Effector memory CD4-positive, alpha-beta T cell (primary cell): ENCODE data around the gene CASP6.
A peak's percentile ranks its signal among the peaks of the same experiment; 100 is the strongest.

Experiments used
- DNase-seq, 3 donors: peaks; one replicate each; pipeline ENCODE4 v3.0.0-alpha.2; 2020
- H3K27ac ChIP-seq: 2 replicates; pipeline ENCODE4 v1.7.0; 2013; ENCODE audit warnings: mild to moderate bottlenecking, low read length, moderate library complexity; ENCODE audit not compliant: insufficient read depth, poor library complexity, severe bottlenecking
- H3K27me3 ChIP-seq: replicated peaks from 2 replicates; pipeline ENCODE4 v1.7.0; 2013; ENCODE audit warnings: mild to moderate bottlenecking, low read length; ENCODE audit not compliant: insufficient read depth, control insufficient read depth, poor library complexity, severe bottlenecking
- H3K36me3 ChIP-seq: 2 replicates; pipeline ENCODE4 v1.7.0; 2013; ENCODE audit warnings: mild to moderate bottlenecking, low read length, moderate library complexity; ENCODE audit not compliant: control insufficient read depth, insufficient read depth
- H3K4me1 ChIP-seq: 2 replicates; pipeline ENCODE4 v1.7.0; 2013; ENCODE audit warnings: low read length, mild to moderate bottlenecking; ENCODE audit not compliant: control insufficient read depth, insufficient read depth, poor library complexity, severe bottlenecking
- H3K4me3 ChIP-seq: 2 replicates; pipeline ENCODE4 v1.7.0; 2013; ENCODE audit warnings: low read length, low read depth, mild to moderate bottlenecking; ENCODE audit not compliant: insufficient read depth, poor library complexity, severe bottlenecking
- H3K9me3 ChIP-seq: 2 replicates; pipeline ENCODE4 v1.7.0; 2013; ENCODE audit warnings: mild to moderate bottlenecking, low read length, moderate library complexity; ENCODE audit not compliant: control insufficient read depth

The CASP6 gene

GRCh38 chr4:109673303-109673702 lies 29.9 kb downstream of the CASP6 start:
- H3K27me3 ChIP-seq: no peaks in the 10 kb centered on the region
- no peaks in the 10 kb centered on the region for H3K9me3 ChIP-seq
- H3K4me1 ChIP-seq: no peaks in the 10 kb centered on the region
- H3K4me3 ChIP-seq: no peak overlapping the region
- H3K36me3 ChIP-seq: peaks cover 6% of the 10 kb centered on the region
- DNase-seq: no peak
- no peak overlapping the region for H3K27ac ChIP-seq

DNA sequence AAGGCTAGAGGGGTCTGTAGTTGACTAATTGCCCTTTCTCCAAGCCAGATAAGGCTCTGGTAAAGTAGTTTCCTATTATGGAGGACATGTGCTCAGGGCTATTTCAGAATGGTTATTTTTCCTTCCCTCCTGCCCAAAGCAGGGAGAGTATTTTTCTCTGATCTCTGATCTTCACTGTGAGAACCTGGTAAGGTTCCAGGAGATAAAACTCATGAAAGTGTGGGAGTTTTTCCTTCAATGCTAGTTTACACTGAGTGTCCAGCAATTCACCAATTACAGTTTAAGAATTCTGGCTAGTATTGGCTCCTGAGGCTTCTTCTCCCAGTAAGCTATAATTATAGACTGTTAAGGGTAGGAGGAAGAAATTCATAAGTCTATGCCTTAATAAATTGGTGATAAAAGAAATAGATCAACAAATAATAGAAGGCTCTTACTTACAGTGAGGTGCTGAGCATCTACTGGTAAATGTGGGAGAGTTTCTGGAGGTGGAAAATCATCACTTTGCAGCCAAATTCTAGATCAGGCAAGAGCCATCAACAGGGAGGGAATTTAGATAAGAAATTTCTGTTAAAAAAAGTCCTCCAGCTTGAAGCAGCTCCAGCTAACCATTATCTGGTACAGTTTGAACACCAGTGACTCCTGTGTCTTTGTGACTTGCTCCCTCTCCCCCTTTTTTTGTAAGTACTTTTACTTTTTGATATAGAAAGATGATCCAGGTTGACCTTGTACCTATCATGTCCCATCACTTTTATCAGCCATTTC lies 30.9 kb downstream of the CASP6 start:
- DNase-seq: no peak
- Histone ChIP-seq H3K4me3 (no peak overlapping the region), H3K27me3 (no peaks in the 10 kb centered on the region), H3K9me3 (no peaks in the 10 kb centered on the region), H3K36me3 (peaks cover 6% of the 10 kb centered on the region), H3K27ac (no peak overlapping the region), H3K4me1 (no peaks in the 10 kb centered on the region)

GRCh38 chr4:109671350-109671749 lies 31.9 kb downstream of the CASP6 start:
- H3K9me3 ChIP-seq: no peaks in the 10 kb centered on the region
- H3K4me1 ChIP-seq: no peaks in the 10 kb centered on the region
- peaks cover 6% of the 10 kb centered on the region for H3K36me3 ChIP-seq
- H3K27me3 ChIP-seq: no peaks in the 10 kb centered on the region
- DNase-seq: no peak
- no peak overlapping the region for H3K27ac ChIP-seq
- no peak overlapping the region for H3K4me3 ChIP-seq

DNA sequence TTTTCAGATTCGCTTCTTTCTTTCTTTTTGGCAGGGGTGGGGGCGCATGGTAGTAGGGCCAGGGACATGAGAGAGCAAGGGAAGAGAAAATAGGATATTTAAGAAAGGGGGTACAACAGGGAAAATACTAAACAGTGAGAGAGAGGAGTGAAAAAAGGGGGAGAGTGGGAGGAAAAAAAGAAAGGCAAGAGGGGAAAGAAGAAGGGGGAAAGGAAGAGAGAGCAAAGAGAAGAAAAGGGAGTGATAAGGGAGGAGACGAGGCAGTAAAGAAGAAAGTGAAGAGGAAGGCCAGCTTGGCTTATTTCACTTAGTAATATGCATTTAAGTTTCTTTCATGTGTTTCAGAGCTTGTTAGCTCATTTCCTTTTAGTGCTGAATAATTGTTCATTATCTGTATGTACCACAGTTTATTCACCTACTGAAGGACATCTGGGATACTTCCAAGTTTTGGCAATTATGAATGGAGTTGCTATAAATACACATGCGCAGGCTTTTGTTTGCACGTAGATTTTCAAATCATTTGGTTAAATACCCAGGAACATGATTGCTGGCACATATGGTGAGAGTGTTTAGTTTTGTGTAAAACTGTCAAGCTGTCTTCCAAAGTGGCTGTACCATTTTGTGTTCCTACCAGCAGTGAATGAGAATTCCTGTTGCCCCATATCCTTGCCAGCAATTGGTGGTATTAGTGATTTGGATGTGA lies 37.3 kb downstream of the CASP6 start:
- H3K27me3 ChIP-seq: no peaks in the 10 kb centered on the region
- DNase-seq: no peak
- no peaks in the 10 kb centered on the region for H3K4me1 ChIP-seq
- no peak overlapping the region for H3K4me3 ChIP-seq
- H3K9me3 ChIP-seq: no peaks in the 10 kb centered on the region
- H3K27ac ChIP-seq: no peak overlapping the region
- H3K36me3 ChIP-seq: peaks cover 26% of the 10 kb centered on the region

GRCh38 chr4:109662771-109663170 lies 40.5 kb downstream of the CASP6 start:
- Histone ChIP-seq H3K27me3 (no peaks in the 10 kb centered on the region), H3K36me3 (peaks cover 34% of the 10 kb centered on the region), H3K9me3 (no peaks in the 10 kb centered on the region), H3K4me1 (no peaks in the 10 kb centered on the region), H3K27ac (no peak overlapping the region), H3K4me3 (no peak overlapping the region)
- no peak for DNase-seq

- no peaks in the 10 kb centered on the region for H3K27me3 ChIP-seq
- H3K9me3 ChIP-seq: no peaks in the 10 kb centered on the region
- DNase-seq: no peak
- H3K27ac ChIP-seq: no peak overlapping the region
- H3K4me3 ChIP-seq: no peak overlapping the region
- H3K4me1 ChIP-seq: no peaks in the 10 kb centered on the region
- H3K36me3 ChIP-seq: peaks cover 34% of the 10 kb centered on the region
Measured at GRCh38 chr4:109662116-109662515, 41.1 kb downstream of the CASP6 start.

- no peak overlapping the region for H3K4me3 ChIP-seq
- no peaks in the 10 kb centered on the region for H3K27me3 ChIP-seq
- no peak for DNase-seq
- no peaks in the 10 kb centered on the region for H3K4me1 ChIP-seq
- H3K9me3 ChIP-seq: no peaks in the 10 kb centered on the region
- H3K36me3 ChIP-seq: peaks cover 25% of the 10 kb centered on the region
- no peak overlapping the region for H3K27ac ChIP-seq
Measured at GRCh38 chr4:109658871-109659410, 44.3 kb downstream of the CASP6 start.

DNA sequence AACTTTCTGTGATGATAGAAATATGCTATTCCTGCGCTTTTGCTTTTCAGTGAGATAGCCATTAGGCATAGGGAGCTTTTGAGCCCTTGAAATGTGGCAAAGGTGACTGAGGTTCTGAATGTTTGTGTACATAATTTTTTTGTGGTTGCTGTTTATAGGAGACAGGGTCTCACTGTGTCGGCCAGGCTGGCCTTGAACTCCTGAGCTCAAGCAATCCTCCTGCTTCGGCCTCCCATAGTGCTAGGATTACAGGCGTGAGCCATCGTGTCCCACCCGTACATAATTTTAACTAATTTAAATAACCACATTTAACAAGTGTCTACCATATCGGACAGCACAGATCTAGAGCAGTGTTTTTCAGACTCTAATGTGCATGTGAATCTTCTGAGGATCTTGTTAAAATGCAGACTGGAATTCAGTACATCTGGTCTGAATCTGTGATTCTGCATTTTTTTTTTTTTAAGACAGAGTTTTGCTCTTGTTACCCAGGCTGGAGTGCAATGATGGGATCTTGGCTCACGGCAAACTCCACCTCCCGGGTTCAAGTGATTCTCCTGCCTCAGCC lies 45.3 kb downstream of the CASP6 start:
- Histone ChIP-seq H3K4me3 (no peak overlapping the region), H3K9me3 (peaks cover 3% of the 10 kb centered on the region), H3K4me1 (no peaks in the 10 kb centered on the region), H3K27me3 (no peaks in the 10 kb centered on the region), H3K27ac (no peak overlapping the region), H3K36me3 (peaks cover 22% of the 10 kb centered on the region)
- DNase-seq: no peak

DNA sequence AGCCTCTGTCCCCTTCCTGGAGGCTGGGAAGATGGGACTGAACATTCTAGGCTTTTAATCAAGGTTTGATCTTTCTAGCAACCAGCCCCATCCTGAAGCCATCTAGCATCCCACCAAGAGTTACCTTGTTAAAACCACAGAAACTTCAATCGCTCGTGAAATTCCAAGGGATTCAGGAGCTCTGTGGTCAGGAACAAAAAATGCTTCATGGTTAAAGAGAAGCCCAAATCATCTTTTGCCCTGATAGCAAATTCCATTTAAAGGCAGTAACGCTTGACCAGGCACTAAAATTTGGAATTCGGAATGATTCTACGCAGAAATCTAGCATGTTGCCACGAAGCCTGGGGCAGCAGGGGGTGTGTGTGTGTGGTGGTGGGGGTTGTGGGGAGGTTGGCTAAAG lies 47.8 kb downstream of the CASP6 start:
- DNase-seq: no peak
- Histone ChIP-seq H3K4me3 (no peak overlapping the region), H3K36me3 (peaks cover 13% of the 10 kb centered on the region), H3K4me1 (peaks cover 8% of the 10 kb centered on the region), H3K27me3 (no peaks in the 10 kb centered on the region), H3K9me3 (peaks cover 11% of the 10 kb centered on the region), H3K27ac (no peak overlapping the region)

DNA sequence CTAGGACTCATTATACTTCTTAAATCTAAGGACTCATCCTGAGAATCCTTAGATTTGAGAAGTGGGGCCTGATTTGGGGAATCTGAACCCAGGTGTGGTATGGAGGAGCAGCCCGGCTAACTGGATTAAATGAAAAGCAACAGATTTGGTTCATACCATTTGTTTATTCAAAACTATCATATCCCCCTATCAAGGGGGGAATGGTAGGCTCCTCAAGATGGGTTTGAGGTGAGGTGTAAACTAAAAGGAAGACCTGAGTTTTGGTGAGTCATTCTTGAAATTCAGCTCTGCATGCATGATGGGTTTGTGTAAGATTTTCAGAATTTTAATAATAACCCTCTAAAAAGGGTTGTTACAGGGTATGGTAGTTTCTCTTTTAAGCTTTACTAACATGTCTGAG lies 53.4 kb downstream of the CASP6 start:
- Histone ChIP-seq H3K27me3 (no peaks in the 10 kb centered on the region), H3K4me1 (peaks cover 44% of the 10 kb centered on the region), H3K4me3 (no peak overlapping the region), H3K36me3 (peaks cover 6% of the 10 kb centered on the region), H3K9me3 (peaks cover 11% of the 10 kb centered on the region), H3K27ac (peak overlapping the region; percentile 28)
- no peak for DNase-seq
